Measurements from ENCODE around the gene TNFRSF4. TPM values are rescaled to one million over a fixed set of nuclear protein-coding genes. Genes with fewer than 3 reads are reported as not detected.

TNFRSF4 gene
- total and polyA plus RNA-seq, 2 of the 13 experiments (the other 11 are each of a cell fraction or from before 2014, with no cell fraction given): not detected

DNA sequence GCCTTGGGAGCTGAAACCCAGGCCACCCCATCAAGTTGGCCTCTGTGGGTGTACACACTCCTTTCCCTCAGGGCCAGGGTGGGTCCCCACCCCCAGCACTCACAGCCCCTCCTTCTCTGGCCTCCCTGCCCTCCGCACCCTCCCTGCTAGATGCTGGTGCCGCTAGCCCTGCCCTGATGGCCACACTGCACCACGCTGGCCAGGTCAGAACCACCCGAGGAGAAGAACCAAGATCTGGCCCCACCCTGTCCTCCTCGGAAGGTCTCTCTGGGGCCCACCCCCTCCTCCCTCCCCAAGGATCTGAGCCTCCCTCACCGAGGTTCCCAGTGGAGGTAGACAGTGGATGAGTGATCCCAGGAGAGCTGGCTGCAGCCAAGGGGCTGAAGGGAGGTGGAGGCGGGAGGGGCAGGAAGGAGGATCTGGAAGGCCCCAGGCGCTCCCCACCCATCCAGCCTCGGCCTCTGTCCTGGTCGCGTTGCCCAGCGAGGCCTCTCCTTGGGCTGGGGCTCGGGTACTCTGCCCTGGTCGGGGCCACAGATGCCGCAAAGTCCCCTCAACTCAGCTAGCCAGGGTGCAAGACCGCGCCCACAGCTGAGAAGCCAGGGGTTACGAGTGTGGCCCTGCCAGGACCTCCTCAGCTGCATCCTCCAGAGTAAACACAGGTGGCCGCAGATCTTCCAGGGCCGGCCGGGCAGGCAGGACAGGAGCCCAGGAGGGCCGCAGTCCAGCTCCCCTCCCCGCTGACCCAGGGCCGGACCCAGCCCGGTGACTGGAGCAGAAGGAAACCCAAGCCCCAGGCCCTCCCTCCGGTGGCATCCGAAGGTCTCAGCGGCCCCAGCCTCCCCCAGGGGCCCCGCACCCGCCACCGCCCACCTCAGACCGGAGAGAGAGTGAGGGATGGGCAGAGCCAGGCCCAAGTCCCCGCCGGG is 23.3 kb upstream of the TNFRSF4 start (continued):
- TF ChIP-seq ZNF274 (CRISPR knock-in tag; IDR thresholded peaks at IDR 0.05) (no peak), ZNF10 (CRISPR knock-in tag; IDR thresholded peaks at IDR 0.05; ENCODE audit: borderline replicate concordance, low read depth) (no peak), BORCS8-MEF2B (CRISPR knock-in tag; IDR thresholded peaks at IDR 0.05) (no peak), ARNT2 (CRISPR knock-in tag; IDR thresholded peaks at IDR 0.05; ENCODE audit: low read depth) (0 out of 2 replicates have a peak, but pooled peaks have one; percentile 15), SMYD3 (CRISPR knock-in tag; IDR thresholded peaks at IDR 0.05) (no peak), ZNF747 (CRISPR knock-in tag; IDR thresholded peaks at IDR 0.05; ENCODE audit: borderline replicate concordance) (no peak), ZNF292 (CRISPR knock-in tag; IDR thresholded peaks at IDR 0.05; ENCODE audit: borderline replicate concordance, low read depth) (0 out of 2 replicates have a peak, but pooled peaks have one; percentile 9), ELF1 (CRISPR knock-in tag; IDR thresholded peaks at IDR 0.05) (peak; percentile 22), ISX (CRISPR knock-in tag; conservative IDR thresholded peaks at IDR 0.05) (no peak)
- TF ChIP-seq, protein P1, sequence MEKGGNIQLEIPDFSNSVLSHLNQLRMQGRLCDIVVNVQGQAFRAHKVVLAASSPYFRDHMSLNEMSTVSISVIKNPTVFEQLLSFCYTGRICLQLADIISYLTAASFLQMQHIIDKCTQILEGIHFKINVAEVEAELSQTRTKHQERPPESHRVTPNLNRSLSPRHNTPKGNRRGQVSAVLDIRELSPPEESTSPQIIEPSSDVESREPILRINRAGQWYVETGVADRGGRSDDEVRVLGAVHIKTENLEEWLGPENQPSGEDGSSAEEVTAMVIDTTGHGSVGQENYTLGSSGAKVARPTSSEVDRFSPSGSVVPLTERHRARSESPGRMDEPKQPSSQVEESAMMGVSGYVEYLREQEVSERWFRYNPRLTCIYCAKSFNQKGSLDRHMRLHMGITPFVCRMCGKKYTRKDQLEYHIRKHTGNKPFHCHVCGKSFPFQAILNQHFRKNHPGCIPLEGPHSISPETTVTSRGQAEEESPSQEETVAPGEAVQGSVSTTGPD (CRISPR knock-in tag; IDR thresholded peaks at IDR 0.05): no peak
- TF ChIP-seq, protein P2, sequence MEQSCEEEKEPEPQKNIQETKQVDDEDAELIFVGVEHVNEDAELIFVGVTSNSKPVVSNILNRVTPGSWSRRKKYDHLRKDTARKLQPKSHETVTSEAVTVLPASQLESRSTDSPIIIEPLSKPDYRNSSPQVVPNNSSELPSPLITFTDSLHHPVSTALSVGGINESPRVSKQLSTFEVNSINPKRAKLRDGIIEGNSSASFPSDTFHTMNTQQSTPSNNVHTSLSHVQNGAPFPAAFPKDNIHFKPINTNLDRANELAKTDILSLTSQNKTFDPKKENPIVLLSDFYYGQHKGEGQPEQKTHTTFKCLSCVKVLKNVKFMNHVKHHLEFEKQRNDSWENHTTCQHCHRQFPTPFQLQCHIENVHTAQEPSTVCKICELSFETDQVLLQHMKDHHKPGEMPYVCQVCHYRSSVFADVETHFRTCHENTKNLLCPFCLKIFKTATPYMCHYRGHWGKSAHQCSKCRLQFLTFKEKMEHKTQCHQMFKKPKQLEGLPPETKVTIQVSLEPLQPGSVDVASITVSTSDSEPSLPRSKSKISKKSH (CRISPR knock-in tag; IDR thresholded peaks at IDR 0.05; ENCODE audit: borderline replicate concordance): no peak
- TF ChIP-seq, protein P3, sequence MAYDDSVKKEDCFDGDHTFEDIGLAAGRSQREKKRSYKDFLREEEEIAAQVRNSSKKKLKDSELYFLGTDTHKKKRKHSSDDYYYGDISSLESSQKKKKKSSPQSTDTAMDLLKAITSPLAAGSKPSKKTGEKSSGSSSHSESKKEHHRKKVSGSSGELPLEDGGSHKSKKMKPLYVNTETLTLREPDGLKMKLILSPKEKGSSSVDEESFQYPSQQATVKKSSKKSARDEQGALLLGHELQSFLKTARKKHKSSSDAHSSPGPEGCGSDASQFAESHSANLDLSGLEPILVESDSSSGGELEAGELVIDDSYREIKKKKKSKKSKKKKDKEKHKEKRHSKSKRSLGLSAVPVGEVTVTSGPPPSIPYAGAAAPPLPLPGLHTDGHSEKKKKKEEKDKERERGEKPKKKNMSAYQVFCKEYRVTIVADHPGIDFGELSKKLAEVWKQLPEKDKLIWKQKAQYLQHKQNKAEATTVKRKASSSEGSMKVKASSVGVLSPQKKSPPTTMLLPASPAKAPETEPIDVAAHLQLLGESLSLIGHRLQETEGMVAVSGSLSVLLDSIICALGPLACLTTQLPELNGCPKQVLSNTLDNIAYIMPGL (CRISPR knock-in tag; IDR thresholded peaks at IDR 0.05; ENCODE audit: borderline replicate concordance in 1 of 2, low read depth in 1 of 2): no peak
- TF ChIP-seq, protein P4, sequence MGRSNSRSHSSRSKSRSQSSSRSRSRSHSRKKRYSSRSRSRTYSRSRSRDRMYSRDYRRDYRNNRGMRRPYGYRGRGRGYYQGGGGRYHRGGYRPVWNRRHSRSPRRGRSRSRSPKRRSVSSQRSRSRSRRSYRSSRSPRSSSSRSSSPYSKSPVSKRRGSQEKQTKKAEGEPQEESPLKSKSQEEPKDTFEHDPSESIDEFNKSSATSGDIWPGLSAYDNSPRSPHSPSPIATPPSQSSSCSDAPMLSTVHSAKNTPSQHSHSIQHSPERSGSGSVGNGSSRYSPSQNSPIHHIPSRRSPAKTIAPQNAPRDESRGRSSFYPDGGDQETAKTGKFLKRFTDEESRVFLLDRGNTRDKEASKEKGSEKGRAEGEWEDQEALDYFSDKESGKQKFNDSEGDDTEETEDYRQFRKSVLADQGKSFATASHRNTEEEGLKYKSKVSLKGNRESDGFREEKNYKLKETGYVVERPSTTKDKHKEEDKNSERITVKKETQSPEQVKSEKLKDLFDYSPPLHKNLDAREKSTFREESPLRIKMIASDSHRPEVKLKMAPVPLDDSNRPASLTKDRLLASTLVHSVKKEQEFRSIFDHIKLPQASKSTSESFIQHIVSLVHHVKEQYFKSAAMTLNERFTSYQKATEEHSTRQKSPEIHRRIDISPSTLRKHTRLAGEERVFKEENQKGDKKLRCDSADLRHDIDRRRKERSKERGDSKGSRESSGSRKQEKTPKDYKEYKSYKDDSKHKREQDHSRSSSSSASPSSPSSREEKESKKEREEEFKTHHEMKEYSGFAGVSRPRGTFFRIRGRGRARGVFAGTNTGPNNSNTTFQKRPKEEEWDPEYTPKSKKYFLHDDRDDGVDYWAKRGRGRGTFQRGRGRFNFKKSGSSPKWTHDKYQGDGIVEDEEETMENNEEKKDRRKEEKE (IDR thresholded peaks at IDR 0.05): no peak
- TF ChIP-seq, protein P5, sequence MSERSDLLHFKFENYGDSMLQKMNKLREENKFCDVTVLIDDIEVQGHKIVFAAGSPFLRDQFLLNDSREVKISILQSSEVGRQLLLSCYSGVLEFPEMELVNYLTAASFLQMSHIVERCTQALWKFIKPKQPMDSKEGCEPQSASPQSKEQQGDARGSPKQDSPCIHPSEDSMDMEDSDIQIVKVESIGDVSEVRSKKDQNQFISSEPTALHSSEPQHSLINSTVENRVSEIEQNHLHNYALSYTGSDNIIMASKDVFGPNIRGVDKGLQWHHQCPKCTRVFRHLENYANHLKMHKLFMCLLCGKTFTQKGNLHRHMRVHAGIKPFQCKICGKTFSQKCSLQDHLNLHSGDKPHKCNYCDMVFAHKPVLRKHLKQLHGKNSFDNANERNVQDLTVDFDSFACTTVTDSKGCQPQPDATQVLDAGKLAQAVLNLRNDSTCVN (CRISPR knock-in tag; IDR thresholded peaks at IDR 0.05; ENCODE audit: borderline replicate concordance): no peak
- TF ChIP-seq, protein P6, sequence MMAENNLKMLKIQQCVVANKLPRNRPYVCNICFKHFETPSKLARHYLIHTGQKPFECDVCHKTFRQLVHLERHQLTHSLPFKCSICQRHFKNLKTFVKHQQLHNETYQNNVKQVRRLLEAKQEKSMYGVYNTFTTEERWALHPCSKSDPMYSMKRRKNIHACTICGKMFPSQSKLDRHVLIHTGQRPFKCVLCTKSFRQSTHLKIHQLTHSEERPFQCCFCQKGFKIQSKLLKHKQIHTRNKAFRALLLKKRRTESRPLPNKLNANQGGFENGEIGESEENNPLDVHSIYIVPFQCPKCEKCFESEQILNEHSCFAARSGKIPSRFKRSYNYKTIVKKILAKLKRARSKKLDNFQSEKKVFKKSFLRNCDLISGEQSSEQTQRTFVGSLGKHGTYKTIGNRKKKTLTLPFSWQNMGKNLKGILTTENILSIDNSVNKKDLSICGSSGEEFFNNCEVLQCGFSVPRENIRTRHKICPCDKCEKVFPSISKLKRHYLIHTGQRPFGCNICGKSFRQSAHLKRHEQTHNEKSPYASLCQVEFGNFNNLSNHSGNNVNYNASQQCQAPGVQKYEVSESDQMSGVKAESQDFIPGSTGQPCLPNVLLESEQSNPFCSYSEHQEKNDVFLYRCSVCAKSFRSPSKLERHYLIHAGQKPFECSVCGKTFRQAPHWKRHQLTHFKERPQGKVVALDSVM (CRISPR knock-in tag; IDR thresholded peaks at IDR 0.05): peak; percentile 68; the same call in 1 of the 2 replicates
